ENCODE data around the gene ZBTB47. TPM values are rescaled to one million over a fixed set of nuclear protein-coding genes. Genes with fewer than 3 reads are reported as not detected.

ZBTB47 gene
- 10 to 100 TPM; 14.5 to 15.6 (median 15.2) TPM for polyA plus RNA-seq (ENCODE audit: insufficient read length in 3 of 3)

DNA sequence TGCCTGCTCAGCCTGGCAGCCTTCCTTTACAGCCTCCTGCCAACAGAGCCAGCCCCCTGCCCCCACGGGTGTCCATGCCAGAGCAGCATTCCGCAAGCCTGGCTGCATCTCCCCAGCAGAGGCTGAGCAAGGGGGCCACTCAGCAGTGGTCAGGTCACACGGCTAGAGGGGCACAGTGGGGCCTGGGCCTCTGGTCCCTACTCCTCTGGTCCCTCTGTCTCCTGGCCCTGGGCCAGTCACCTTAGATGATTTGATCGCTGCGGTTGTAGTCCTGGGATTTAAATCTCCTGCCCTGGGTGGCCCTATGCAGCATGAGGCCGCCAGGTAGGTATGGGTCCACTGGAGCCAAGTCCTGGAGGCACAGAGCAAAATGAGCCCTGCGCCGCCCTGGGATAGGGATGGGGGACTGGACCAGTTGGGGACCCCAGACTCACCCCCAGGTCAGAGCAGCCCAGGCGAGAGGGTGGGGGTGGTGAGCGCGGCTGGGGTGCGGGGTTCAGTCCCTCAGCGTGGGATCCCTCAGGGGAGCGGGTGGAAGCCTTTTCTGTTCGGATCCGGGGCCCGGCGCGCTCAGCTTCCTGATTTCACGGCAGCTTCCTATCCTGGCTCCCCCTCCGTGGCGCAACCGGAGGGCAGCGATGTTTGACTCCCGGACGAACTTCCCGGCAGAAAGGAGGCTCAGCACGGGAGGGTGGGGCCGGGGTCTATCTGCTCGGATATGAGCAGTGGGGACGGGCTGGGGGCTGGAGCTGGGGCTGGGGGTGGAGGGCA, at the start of gene ZBTB47:
Gene ZBTB47 (plus strand): TSS at position 138 of the 771 bp plus-strand sequence. CDS start 4,659 bp downstream, outside the sequence.
- no peak for DNase-seq (ENCODE audit: low read depth in 3 of 3, low spot score in 2 of 3)

DNA sequence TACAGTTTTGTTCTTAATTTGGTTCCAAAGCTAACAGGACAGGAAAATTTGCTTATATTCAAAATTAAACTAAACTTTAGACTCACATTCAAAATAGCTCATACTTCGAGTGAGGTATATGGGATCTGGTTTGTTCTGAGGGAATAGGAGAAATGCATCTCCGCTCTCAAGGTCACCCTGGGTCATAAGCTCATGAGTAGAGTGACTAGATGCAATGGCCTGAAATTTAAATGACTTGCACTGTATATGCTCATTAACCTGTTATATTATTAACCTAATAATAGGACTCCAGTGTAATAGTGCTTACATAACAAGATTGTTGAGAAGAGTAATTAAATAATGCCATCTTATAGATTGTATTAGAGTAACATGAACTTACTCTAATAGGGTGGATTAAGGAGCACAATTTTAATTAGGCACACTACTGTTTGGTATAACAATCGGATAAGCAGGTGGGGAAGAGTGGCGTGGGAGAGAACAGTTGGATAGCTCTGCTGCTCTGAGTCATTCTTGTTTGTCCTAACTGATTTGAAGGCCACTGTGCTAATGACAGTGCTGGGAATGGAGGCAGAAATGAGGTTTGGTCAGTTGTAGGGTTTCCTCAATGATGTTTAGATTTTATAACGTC, 47.8 kb upstream of the ZBTB47 start:
- DNase-seq (ENCODE audit: low read depth in 3 of 3, low spot score in 2 of 3), result no peak

DNA sequence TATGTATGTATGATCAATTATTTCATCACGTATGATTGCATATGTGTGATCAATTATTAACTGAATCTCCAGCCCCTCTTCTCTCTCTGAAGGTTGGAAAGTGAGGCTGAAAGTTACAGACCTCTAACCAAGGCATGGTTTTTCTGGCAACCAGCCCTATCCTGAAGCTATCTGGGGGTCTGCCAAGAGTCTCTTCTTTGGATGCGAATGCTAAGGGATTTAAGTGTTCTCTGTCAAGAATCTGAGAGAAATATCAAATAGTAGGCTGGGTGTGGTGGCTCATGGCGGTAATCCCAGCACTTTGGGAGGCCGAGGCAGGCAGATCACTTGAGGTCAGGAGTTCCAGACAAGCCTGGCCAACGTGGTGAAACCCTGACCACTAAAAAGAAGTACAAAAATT, 44.9 kb upstream of the ZBTB47 start:
- no peak for DNase-seq (ENCODE audit: low read depth in 3 of 3, low spot score in 2 of 3)

DNA sequence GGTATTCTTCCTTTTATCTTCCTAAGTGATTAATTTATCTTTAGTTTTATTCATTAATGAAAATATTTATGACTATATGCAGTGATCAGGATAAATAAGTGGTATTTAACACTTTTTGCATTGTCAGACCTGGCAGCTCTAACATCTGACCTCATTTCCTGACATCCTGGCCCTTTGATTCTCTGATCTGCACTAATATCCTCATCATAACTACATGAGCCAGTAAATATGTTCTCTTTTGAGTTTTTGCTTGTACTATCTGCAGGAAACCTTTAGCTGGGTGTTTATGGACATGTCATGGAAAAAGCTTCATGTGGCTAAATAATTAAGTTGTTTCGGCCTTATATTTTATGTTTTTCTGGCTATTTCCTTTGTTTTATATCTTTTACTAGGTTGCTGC, 42.5 kb upstream of the ZBTB47 start:
- no peak for DNase-seq (ENCODE audit: low read depth in 3 of 3, low spot score in 2 of 3)

DNA sequence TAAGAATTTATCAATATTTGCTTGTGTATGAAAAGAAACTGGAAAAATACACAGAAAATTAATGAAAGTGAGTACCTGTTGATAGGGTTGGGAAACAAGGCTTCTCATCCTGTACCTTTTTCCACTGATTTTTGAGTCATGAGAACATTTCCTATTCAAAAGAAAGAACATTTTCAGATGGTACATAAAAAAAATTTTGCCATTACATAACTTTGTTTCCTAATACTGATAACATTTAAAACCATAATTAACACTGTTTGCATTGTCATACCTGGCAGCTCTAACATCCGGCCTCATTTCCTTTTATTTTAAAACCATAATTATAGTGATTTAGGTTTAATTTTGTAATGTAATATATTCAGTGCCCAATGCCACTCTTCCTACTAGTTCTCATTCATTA, 41.3 kb upstream of the ZBTB47 start:
- no peak for DNase-seq (ENCODE audit: low read depth in 3 of 3, low spot score in 2 of 3)

DNA sequence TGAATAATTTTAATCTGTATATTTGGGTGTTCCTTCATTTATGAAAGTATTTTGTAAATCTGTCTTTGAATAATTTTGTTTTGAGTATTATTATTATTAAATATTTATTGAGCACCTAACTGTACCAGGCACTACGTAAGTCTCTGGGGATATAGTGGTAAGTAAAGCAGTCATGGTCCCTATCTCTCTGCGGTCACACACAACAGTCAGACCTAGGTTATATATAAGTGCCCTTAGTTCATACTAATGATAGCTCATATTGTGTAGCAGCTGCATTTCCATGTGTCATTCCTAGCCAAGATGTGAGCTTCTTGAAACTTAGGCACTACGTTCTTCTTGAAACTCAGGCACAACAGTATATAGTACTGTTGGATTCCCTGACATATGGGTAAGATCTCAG, 40.6 kb upstream of the ZBTB47 start:
- DNase-seq (ENCODE audit: low read depth in 3 of 3, low spot score in 2 of 3), result no peak

DNA sequence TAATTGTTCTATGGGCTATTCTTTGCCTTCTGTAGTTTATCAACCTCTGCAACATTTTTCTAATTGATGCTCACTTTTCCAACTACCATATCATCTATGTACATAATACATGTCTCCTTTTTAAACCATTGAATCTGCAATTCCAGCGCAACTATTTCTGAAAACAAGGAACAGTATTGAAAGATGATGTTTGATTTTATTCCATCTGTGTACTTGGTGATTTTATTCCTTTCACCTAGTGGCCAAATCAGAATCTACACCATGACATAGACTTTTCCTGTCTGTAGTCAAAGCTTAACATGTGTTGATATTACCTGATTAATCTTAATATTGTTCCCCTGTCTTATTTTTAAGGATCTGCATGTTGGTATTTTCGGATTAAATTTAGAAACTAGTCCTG, 40.0 kb upstream of the ZBTB47 start:
- no peak for DNase-seq (ENCODE audit: low read depth in 3 of 3, low spot score in 2 of 3)

DNA sequence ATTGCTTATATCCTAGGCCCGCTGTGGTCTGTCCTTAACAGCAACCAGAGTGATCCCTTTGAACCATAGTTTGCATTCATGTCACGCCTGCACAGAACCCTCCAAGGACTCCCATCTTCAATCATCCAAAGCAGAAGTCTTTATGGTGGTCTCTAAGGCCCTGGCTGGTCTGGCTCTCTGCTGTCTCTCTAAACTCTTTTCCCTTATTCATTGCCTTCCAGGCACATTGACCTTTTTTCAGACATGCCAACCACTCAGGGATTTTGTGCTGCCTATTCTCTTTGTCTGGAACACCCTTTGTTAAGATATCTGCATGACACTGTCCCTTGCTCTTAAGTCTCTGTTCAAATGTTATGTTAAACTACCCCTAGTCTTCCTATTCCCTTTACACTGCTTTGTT, 21.9 kb upstream of the ZBTB47 start:
- DNase-seq (ENCODE audit: low read depth in 3 of 3, low spot score in 2 of 3), result no peak

DNA sequence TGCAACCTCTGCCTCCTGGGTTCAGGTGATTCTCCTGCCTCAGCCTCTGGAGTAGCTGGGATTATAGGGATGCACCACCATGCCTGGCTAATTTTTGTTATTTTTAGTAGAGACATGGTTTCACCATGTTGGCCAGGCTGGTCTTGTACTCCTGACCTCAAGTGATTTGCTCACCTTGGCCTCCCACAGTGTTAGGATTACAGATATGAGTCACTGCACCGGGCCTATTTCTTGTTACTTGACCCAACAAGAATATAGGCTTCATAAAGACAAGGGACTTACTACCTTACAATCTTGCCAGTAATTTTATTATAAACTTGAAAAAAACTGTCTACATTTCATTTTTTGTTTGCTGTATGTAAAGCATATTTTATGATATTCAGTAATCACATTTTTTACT, 21.4 kb upstream of the ZBTB47 start:
- no peak for DNase-seq (ENCODE audit: low read depth in 3 of 3, low spot score in 2 of 3)

DNA sequence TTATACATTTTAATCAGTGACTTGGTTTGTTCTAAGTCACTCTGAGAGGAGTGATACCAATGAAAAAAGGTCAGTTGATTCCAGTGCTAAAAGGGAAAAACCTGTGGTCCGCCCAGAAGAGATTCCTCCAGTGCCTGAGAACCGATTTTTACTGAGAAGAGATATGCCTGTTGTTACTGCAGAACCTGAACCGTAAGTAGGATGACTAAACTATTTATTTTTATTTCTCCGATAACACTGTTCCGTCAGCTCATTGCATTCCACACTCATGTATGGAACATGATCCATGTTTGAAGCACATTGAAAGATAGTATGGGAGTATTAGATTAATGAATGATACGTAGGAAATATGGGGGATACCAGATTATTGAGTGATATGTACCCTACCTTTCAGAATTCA, 20.0 kb upstream of the ZBTB47 start:
- no peak for DNase-seq (ENCODE audit: low read depth in 3 of 3, low spot score in 2 of 3)

DNA sequence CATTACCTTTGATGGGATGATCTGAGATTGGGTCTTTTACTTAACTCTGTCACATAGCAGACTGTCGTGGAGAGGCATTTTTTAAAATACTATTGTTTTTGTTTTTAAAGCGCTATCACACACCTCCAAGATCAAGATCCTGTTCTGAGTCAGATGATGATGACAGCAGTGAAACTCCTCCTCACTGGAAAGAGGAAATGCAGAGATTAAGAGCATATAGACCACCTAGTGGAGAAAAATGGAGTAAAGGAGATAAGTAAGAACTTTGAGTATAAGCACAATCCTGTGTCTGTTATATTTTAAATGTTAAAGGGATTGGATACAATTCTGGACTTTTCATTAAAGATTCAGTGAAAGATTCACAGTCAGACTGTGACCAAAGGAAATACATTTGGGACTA, 18.4 kb upstream of the ZBTB47 start:
- DNase-seq (ENCODE audit: low read depth in 3 of 3, low spot score in 2 of 3), result no peak

DNA sequence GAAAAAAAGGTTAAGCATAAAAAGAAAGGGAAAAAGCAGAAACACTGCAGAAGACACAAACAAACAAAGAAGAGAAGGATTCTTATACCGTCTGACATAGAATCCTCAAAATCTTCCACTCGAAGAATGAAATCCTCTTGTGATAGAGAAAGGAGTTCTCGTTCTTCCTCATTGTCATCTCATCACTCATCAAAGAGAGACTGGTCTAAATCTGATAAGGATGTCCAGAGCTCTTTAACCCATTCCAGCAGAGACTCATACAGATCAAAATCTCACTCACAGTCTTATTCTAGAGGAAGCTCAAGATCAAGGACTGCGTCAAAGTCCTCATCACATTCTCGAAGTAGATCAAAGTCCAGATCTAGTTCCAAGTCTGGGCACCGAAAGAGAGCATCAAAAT, 16.5 kb upstream of the ZBTB47 start:
- DNase-seq (ENCODE audit: low read depth in 3 of 3, low spot score in 2 of 3), result no peak

DNA sequence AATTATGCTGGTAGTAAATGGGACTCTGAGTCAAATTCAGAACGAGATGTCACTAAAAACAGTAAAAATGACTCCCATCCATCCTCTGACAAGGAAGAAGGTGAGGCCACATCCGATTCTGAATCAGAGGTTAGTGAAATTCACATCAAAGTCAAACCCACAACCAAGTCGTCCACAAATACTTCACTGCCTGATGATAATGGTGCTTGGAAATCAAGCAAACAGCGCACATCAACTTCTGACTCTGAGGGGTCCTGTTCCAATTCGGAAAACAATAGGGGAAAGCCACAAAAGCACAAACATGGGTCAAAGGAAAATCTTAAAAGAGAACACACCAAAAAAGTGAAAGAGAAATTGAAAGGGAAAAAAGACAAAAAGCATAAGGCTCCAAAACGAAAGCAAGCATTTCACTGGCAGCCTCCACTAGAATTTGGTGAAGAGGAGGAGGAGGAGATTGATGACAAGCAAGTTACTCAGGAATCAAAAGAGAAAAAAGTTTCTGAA, 15.1 kb upstream of the ZBTB47 start:
- DNase-seq (ENCODE audit: low read depth in 3 of 3, low spot score in 2 of 3), result no peak

DNA sequence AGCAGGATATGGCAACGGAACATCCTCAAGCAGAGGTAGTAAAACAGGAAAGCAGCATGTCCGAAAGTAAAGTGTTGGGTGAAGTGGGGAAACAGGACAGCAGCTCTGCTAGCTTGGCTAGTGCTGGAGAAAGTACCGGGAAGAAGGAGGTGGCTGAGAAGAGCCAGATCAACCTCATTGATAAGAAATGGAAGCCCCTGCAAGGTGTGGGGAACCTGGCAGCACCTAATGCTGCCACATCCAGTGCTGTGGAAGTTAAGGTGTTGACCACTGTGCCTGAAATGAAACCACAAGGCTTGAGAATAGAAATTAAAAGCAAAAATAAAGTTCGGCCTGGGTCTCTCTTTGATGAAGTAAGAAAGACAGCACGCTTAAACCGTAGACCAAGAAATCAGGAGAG, 14.3 kb upstream of the ZBTB47 start:
- no peak for DNase-seq (ENCODE audit: low read depth in 3 of 3, low spot score in 2 of 3)

DNA sequence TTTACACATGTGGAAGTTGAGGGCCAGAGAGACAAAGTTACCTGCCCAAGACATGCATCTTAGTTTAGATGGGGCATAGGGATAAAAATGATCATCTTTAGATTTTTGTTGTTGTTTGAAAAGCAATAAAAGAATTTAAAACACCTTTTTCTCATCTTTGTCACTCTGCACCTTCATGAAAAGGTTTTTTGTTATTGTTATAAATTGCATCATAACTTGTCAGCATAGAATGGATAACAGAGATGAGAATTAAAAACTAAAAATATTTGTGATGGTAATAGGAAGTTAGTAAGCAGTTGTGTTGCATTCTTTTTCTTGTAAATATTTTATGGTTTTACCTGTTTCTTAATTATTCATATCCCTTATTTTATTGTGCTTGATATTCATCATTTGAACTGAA, 13.4 kb upstream of the ZBTB47 start:
- DNase-seq (ENCODE audit: low read depth in 3 of 3, low spot score in 2 of 3), result no peak

DNA sequence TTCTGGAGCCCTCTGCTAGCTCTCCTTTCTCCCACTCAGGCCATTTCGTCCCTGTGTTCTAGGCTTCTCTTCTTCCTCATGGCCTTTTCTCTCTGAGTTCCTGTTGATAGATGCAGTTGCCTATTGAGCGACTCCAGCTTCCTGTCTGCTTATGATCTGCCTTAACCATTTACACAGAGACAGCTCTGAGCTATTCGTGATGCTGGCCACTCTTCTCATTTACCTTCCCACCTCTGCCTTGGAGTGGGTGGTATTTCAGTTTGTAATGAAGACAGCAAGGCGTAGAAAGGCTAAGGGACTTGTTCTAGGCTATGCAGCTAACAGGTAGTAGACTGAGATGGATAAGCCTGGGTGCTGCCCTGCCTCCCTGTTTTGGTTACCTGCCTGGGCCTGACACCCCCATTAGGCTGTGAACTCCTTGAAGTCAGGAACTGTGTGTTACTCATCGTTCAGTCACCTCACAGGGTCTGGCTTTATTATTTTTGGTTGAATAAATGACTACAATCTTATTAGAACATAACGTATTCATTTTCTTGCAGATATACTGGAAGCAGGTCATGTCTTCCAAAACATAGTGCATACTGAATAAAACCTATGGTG, 12.6 kb upstream of the ZBTB47 start:
- no peak for DNase-seq (ENCODE audit: low read depth in 3 of 3, low spot score in 2 of 3)

DNA sequence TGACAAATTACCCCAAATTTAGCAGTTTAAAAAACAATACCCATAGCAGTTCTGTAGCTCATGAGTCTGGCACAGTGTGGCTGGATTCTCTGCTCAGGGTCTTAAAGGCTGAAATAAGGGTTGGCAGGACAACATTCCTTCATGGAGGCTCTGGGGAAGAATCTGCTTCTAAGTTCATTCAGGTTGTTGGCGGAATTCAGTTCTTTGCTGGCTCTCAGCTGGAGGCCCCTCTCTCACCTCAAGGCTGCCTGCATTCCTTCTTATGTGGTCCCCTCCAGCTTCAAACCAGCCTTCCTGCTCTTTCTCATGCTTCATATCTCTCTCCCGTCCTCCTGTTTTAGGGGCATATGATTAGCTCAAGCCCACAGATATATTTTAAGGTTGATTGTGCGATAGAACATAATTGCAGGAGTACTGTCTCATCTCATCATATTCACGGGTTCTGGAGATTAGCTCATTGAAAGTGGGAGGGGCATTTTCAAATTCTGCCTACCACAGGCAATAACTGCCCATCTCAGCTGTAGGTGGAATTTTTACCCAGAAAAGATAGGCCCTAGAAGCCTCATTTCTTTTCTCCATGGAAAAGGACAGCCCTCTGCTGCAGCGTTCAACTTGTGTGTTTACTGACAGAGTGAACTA, 5.6 kb upstream of the ZBTB47 start:
- DNase-seq (ENCODE audit: low read depth in 3 of 3, low spot score in 2 of 3), result no peak

DNA sequence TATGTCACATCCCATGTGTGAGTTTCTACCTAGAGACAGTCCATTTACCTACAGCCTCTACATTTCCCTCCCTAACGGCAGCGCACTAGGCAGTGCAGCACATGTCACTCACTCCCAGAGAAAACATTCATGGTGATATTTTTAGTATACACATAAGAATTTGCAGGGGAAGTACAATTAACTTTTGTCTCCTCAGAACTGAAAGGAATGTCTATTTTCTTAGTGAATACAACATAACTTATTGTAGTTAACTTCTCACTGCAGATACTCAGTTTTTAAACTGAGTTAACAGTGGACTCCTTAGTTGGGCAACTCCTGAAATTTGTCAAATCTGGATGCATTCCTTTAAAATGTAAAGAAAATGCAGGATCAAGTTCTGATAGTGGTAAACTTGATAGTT, 4.5 kb upstream of the ZBTB47 start:
- DNase-seq (ENCODE audit: low read depth in 3 of 3, low spot score in 2 of 3), result no peak

DNA sequence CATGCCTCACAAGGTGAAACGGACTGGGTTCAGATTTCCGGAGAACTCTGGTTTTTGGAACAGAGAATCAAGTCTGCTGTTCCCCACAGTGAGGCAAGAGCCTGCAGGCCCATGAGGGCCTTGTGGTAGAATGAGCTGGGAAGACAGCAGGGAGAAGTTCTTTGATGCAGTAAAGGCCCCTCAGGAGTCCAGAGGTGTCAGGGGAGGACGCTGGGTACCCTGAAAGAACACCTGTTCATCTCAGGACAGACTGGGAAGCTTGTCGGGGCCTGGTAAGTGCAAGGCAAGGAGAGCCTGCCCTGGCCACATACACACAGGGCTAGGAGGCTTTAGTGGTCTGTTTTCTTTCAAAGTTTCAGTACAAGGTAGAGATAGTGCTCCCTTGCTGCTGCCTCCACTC, 3.7 kb upstream of the ZBTB47 start:
- DNase-seq (ENCODE audit: low read depth in 3 of 3, low spot score in 2 of 3), result no peak

DNA sequence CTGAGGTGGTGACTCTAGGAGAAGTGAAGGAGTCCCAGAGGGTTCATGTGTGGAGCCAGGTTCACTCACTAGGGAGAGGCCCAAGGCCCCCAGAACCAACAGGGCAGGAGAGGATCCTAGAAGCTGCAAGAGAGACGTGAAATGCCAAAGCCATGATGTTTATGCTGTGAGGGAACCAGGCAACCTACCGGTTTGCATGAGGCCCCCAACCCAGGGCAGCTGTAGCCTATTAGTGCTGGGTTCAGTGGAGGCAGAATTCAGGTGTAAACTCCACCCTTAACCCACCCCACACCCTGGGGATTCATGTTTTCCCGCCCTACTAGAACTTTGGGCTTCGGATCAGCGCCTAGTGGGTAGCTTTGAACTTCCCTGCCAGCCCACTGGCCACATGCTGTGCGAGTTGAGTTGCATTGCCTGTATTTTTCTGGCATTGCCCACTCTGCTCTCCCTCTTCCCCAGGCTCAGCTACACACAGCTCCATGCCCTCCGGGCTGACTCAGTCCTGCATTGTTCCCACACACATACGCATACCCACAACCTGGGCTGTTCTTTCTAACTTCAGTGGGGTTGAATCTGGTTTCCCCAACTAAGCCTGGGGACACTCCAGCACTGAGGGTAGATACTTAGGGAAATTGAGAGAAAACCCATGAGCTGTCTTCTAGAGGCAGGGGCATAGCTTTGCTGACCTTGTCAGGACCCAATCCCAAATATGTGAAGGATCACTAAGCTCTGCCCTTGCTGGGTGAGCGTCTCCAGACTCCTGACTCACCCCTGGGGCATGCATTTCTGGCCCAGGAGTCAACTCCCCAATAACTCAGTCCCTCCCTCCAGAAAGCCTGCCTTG, 2.0 kb upstream of the ZBTB47 start:
- DNase-seq (ENCODE audit: low read depth in 3 of 3, low spot score in 2 of 3), result no peak

DNA sequence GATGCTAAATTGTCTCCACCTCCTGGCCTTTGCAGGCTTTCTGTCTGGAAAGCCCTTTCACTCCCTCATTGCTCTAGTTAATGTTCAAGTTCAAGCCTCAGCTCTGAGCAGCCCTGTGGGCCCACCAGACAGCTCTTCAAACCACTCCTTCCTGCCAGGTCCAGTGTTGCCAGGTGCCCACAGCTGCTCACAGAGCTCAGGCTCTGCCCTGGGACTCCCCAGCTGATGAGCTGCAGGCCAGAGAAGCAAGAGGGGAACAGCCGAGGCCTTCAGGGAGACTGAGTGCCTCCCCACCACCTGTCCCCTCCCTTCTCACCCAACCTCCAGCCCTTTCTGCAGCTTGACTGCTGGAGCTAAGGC, 1.3 kb upstream of the ZBTB47 start:
- no peak for DNase-seq (ENCODE audit: low read depth in 3 of 3, low spot score in 2 of 3)

All from right renal cortex interstitium (tissue), 3 donors.